IMR-90 (cell line): ENCODE measurements around the gene OR2F2. TPM values are rescaled to one million over a fixed set of nuclear protein-coding genes. Genes with fewer than 3 reads are reported as not detected.

Source experiments
- ATAC-seq: fragments of 200-7000 bp; cut with Tn5 transposase; 2 replicates; pipeline ENCODE4 v1.9.1; 2020; ENCODE audit warnings: low read depth, mild to moderate bottlenecking, moderate library complexity
- BruUV-seq: library from RNA; stranded (reverse); fragments of 400-500 nt; replicated peaks from 2 replicates; lab custom pipeline; 2021; lab: Mats Ljungman, UMichigan
- CTCF ChIA-PET: fragments of 300-600 bp; formaldehyde crosslinking; extraction: SDS; loops from one replicate; lab custom pipeline; 2021; ENCODE audit warnings: antibody characterized with exemption; lab: Yijun Ruan, JAX
- POLR2A ChIA-PET: fragments of 300-600 bp; sonication (Branson Sonifier 250); formaldehyde crosslinking; loops from one replicate; lab custom pipeline; 2022; ENCODE audit warnings: antibody characterized with exemption; ENCODE audit not compliant: unreplicated experiment; lab: Charles Lee
- DNase-seq: peaks from one replicate; pipeline ENCODE4 v3.0.0; 2013
- H2AFZ ChIP-seq: replicated peaks from 2 replicates; pipeline ENCODE3; 2013; ENCODE audit warnings: low read length, mild to moderate bottlenecking; ENCODE audit not compliant: poor library complexity
- H2AK5ac ChIP-seq: 2 replicates; pipeline ENCODE4 v1.6.1; 2013; ENCODE audit warnings: low read depth, low read length, inconsistent platforms
- H2AK9ac ChIP-seq: replicated peaks from 2 replicates; pipeline ENCODE3; 2013; ENCODE audit warnings: mild to moderate bottlenecking, low read depth, low read length, moderate library complexity; ENCODE audit not compliant: poor library complexity
- H2BK120ac ChIP-seq: 2 replicates; pipeline ENCODE4 v1.6.1; 2013; ENCODE audit warnings: low read depth, low read length, inconsistent platforms
- H2BK15ac ChIP-seq: 3 replicates; pipeline ENCODE4 v1.6.1; 2013; ENCODE audit warnings: low read depth, low read length, inconsistent platforms
- H2BK20ac ChIP-seq: 2 replicates; pipeline ENCODE4 v1.6.1; 2013; ENCODE audit warnings: low read depth, mild to moderate bottlenecking, inconsistent platforms, low read length, moderate library complexity
- H2BK5ac ChIP-seq: 2 replicates; pipeline ENCODE4 v1.6.1; 2013; ENCODE audit warnings: mild to moderate bottlenecking, low read depth, low read length, inconsistent platforms; ENCODE audit not compliant: poor library complexity, severe bottlenecking
- H3K14ac ChIP-seq: replicated peaks from 2 replicates; pipeline ENCODE4 v1.6.1; 2013; ENCODE audit warnings: low read depth, low read length, inconsistent platforms
- H3K18ac ChIP-seq: 2 replicates; pipeline ENCODE4 v1.6.1; 2013; ENCODE audit warnings: low read depth, low read length, control low read depth
- H3K23ac ChIP-seq: 2 replicates; pipeline ENCODE4 v1.6.1; 2013; ENCODE audit warnings: low read depth, low read length, inconsistent platforms
- H3K27ac ChIP-seq: 2 replicates; pipeline ENCODE4 v1.5.1; 2013; ENCODE audit warnings: mild to moderate bottlenecking, control low read depth, low read length; ENCODE audit not compliant: insufficient read depth
- H3K27me3 ChIP-seq: 2 replicates; pipeline ENCODE4 v1.6.1; 2013; ENCODE audit warnings: low read length; ENCODE audit not compliant: control insufficient read depth, insufficient read depth
- H3K36me3 ChIP-seq: 2 replicates; pipeline ENCODE4 v1.6.1; 2013; ENCODE audit warnings: low read length, mixed read lengths; ENCODE audit not compliant: control insufficient read depth, insufficient read depth
- H3K4ac ChIP-seq: 2 replicates; pipeline ENCODE4 v1.6.1; 2013; ENCODE audit warnings: low read depth, low read length, inconsistent platforms
- H3K4me1 ChIP-seq: 2 replicates; pipeline ENCODE4 v1.6.1; 2013; ENCODE audit warnings: low read length, mixed read lengths; ENCODE audit not compliant: control insufficient read depth, insufficient read depth
- H3K4me2 ChIP-seq: 2 replicates; pipeline ENCODE4 v1.6.1; 2013; ENCODE audit warnings: low read depth, mild to moderate bottlenecking, control low read depth, low read length, moderate library complexity
- H3K4me3 ChIP-seq: 2 replicates; pipeline ENCODE4 v1.5.1; 2013; ENCODE audit warnings: low read depth, mild to moderate bottlenecking, control low read depth, low read length, moderate library complexity; ENCODE audit not compliant: insufficient read depth
- H3K56ac ChIP-seq: 2 replicates; pipeline ENCODE4 v1.6.1; 2013; ENCODE audit warnings: low read length, inconsistent platforms; ENCODE audit not compliant: insufficient read depth; ENCODE audit errors: extremely low read depth
- H3K79me1 ChIP-seq, 2 experiments: 2 replicates each; pipeline ENCODE4 v1.6.1; 2013; ENCODE audit warnings: low read length in 2 of 2, inconsistent platforms in 1 of 2, low read depth in 1 of 2
- H3K9ac ChIP-seq: 2 replicates; pipeline ENCODE4 v1.6.1; 2013; ENCODE audit warnings: low read depth, low read length, control low read depth
- H3K9me1 ChIP-seq: 2 replicates; pipeline ENCODE4 v1.6.1; 2013; ENCODE audit warnings: low read length, inconsistent platforms; ENCODE audit not compliant: insufficient read depth
- H3K9me3 ChIP-seq: 2 replicates; pipeline ENCODE4 v1.6.1; 2013; ENCODE audit warnings: low read length; ENCODE audit not compliant: control insufficient read depth, insufficient read depth
- H4K20me1 ChIP-seq: 2 replicates; pipeline ENCODE4 v1.6.1; 2013; ENCODE audit warnings: low read length, inconsistent platforms; ENCODE audit not compliant: insufficient read depth
- H4K5ac ChIP-seq: 2 replicates; pipeline ENCODE4 v1.6.1; 2013; ENCODE audit warnings: mild to moderate bottlenecking, low read depth, low read length, control low read depth
- H4K8ac ChIP-seq, 2 experiments: 2 replicates each; pipeline ENCODE4 v1.6.1; 2013; ENCODE audit warnings: low read depth in 2 of 2, low read length in 2 of 2, control low read depth in 1 of 2, inconsistent platforms in 1 of 2
- H4K91ac ChIP-seq: 2 replicates; pipeline ENCODE4 v1.6.1; 2013; ENCODE audit warnings: low read depth, low read length, inconsistent platforms; ENCODE audit not compliant: insufficient read depth
- MAFK ChIP-seq: IDR thresholded peaks from 2 replicates; pipeline ENCODE4 v1.6.1; 2012; ENCODE audit warnings: low read depth, low read length, improper control_type of control experiment
- NFE2L2 ChIP-seq: fragments of 150-350 bp; IDR thresholded peaks from 2 replicates; pipeline ENCODE4 v1.6.1; 2016; ENCODE audit warnings: low read depth, mild to moderate bottlenecking, low read length
- POLR2A ChIP-seq: IDR thresholded peaks from 2 replicates; pipeline ENCODE4 v1.6.1; 2012; ENCODE audit warnings: mild to moderate bottlenecking, low read depth, low read length
- WGBS, 2 experiments: methylation state at CpG; one replicate each; pipeline versions ENCODE4 v1.1.5 to v1.1.7; 2013; ENCODE audit warnings: missing lambda C conversion rate in 2 of 2; ENCODE audit not compliant: insufficient read length in 1 of 2; ENCODE audit errors: extremely low coverage in 2 of 2; 5-methylcytosine and 5-hydroxymethylcytosine counted together
- dilution Hi-C: fragments of 300-500 bp; cut with HindIII; formaldehyde crosslinking; loops from one replicate; pipeline ENCODE4 v1.14.3; 2018; ENCODE audit warnings: low sequenced_read_pairs; ENCODE audit not compliant: unreplicated experiment
- in situ Hi-C: fragments of 300-500 bp; cut with MboI; formaldehyde crosslinking; loops from 3 replicates; pipeline ENCODE4 v1.14.3; 2019; ENCODE audit warnings: low sequenced_read_pairs, inconsistent platforms, mixed read lengths
- intact Hi-C: fragments of 100-400 bp; cut with micrococcal nuclease; formaldehyde crosslinking; loops from 2 replicates; pipeline ENCODE4 v1.10.0; 2022
- polyA plus RNA-seq, 3 experiments: library from polyadenylated mRNA; depleted of rRNA; stranded (reverse); fragments of >200 nt; gene quantifications; 2 replicates each; pipeline ENCODE4 v1.2.3, GENCODE V29; 2012; ENCODE audit warnings: low replicate concordance in 1 of 3
- total RNA-seq: library from RNA; depleted of rRNA; stranded (reverse); fragments of >200 nt; gene quantifications from 2 replicates; pipeline ENCODE4 v1.2.3, GENCODE V29; 2012
- TF ChIP-seq, protein P1 (sequence below): conservative IDR thresholded peaks from 2 replicates; pipeline ENCODE4 v1.5.1; 2012; ENCODE audit warnings: mild to moderate bottlenecking, low read depth, low read length, improper control_type of control experiment

Gene OR2F2
- total and polyA plus RNA-seq, 2 of the 4 experiments (the other 2 are of a cell fraction): not detected

DNA sequence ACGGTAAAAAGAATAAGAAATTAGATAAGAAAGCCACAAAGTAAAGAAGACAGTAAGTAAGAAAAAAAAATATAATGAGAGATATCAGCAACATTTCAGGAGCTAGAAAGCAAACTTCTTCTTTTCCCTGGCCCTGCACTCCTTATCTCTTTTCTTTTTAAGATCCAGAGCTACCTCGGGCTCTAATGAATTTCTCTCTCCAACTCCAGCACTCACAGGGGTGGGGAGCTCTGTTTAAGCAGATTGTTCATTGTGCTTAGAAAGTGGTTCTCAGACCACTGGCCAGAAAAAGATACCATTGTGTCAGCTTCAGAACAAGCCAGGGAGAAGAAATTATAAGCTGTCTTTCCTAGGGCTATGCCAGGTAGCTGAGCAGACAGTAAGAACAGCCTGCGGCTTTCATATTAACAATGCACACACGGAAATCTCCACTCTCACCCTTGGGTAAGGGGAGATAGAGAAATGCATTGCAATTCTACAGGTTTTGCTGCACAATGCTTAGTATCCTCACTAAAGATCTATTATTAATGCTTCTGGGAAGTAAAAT, 38.9 kb downstream of the OR2F2 start:
- H2BK5ac ChIP-seq: no peak overlapping the region
- ChIA-PET CTCF (no interaction called here), POLR2A (no interaction called here)
- no peak overlapping the region for H3K14ac ChIP-seq
- H3K36me3 ChIP-seq: no peaks in the 10 kb centered on the region
- H2AK9ac ChIP-seq: no peak overlapping the region
- H3K23ac ChIP-seq: no peak overlapping the region
- intact Hi-C loops: no loop called here
- no peak overlapping the region for H3K4me3 ChIP-seq
- DNase-seq: no peak
- H3K18ac ChIP-seq: no peak overlapping the region
- no peaks in the 10 kb centered on the region for H3K79me1 ChIP-seq
- H4K20me1 ChIP-seq: no peaks in the 10 kb centered on the region
- no peak overlapping the region for H4K5ac ChIP-seq
- no peak overlapping the region for H3K4ac ChIP-seq
- no peak overlapping the region for H2BK15ac ChIP-seq
- H2AK5ac ChIP-seq: no peak overlapping the region
- H3K9me1 ChIP-seq: no peaks in the 10 kb centered on the region
- H4K8ac ChIP-seq: no peak overlapping the region
- H3K27ac ChIP-seq: no peak overlapping the region
- H3K4me2 ChIP-seq: no peak overlapping the region
- no peak for ATAC-seq
- no peaks in the 10 kb centered on the region for H3K4me1 ChIP-seq
- H3K27me3 ChIP-seq: no peaks in the 10 kb centered on the region
- no TSS peak for BruUV-seq
- H3K9me3 ChIP-seq: no peaks in the 10 kb centered on the region
- no peak overlapping the region for H2BK120ac ChIP-seq
- no peak overlapping the region for H3K56ac ChIP-seq
- no peak overlapping the region for H2AFZ ChIP-seq
- dilution Hi-C loops: no loop called here
- in situ Hi-C loops: no loop called here
- no CpG with 5 or more reads among the region's 4 CpGs for WGBS, 2 experiments
- H3K9ac ChIP-seq: no peak overlapping the region
- H4K91ac ChIP-seq: no peak overlapping the region
- no peak overlapping the region for H2BK20ac ChIP-seq
- TF ChIP-seq, protein P1, sequence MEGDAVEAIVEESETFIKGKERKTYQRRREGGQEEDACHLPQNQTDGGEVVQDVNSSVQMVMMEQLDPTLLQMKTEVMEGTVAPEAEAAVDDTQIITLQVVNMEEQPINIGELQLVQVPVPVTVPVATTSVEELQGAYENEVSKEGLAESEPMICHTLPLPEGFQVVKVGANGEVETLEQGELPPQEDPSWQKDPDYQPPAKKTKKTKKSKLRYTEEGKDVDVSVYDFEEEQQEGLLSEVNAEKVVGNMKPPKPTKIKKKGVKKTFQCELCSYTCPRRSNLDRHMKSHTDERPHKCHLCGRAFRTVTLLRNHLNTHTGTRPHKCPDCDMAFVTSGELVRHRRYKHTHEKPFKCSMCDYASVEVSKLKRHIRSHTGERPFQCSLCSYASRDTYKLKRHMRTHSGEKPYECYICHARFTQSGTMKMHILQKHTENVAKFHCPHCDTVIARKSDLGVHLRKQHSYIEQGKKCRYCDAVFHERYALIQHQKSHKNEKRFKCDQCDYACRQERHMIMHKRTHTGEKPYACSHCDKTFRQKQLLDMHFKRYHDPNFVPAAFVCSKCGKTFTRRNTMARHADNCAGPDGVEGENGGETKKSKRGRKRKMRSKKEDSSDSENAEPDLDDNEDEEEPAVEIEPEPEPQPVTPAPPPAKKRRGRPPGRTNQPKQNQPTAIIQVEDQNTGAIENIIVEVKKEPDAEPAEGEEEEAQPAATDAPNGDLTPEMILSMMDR: no peak
- TF ChIP-seq NFE2L2: no peak
- no peak for TF ChIP-seq POLR2A
- no peak for TF ChIP-seq MAFK
